Measurements from ENCODE around the gene SOST. TPM values are rescaled to one million over a fixed set of nuclear protein-coding genes. Genes with fewer than 3 reads are reported as not detected.

The SOST gene
- total RNA-seq, 1 experiment from 2014 or later = not detected

DNA sequence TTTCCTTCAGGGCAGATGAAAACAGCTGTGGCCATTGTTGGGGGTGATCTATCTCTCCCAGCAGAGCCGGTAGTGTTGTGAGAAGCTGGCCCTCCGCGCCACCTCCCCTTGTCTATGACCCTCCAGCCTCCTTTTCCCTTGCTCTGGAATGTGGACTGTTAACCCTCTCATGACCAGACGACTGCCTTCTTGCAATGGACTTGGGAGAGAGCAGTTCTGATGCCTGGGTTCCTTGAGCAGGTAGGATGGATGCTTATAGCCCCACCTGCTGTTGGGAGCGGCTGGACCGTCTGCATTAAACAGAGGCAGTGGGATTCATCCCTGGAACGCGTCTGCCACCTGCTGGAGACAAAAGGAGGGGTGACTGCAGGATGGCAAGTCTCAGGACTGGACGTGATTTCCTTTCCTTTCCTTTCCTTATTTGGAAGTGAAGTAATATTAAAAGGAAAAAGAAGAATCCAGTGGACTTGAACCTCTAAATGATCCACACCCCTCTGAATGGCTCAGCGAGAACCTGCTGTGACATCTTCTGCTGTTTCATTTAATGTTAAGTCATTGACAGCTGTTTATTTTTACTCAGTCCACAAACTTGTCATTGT, 1.8 kb upstream of the SOST start:
- Histone ChIP-seq H3K27me3 (no peaks in the 10 kb centered on the region), H3K4me3 (no peak overlapping the region), H3K36me3 (no peaks in the 10 kb centered on the region), H3K9me3 (no peaks in the 10 kb centered on the region)
- DNase-seq = peak; percentile 85

DNA sequence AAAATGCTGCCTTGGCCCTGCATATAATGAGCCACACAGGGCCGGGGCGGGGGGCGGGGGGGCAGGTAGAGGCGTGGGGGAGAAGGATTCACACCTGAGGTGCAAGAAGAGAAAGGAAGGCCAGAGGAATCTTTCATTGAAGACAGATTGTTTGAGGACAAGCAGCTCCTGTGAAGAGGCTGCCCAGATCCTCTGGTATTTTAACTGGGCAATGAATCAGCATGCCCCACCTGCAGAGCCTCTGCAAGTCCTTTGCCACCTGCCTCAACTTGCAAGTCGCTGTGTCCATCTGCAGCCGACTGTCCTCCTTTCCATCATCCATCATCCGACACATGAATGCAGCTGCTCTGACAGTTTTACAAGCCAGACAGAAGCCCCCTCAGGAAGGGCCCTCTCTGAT, 1.2 kb upstream of the SOST start:
- no peak overlapping the region for H3K4me3 ChIP-seq
- H3K27me3 ChIP-seq = no peaks in the 10 kb centered on the region
- no peak for DNase-seq
- no peaks in the 10 kb centered on the region for H3K9me3 ChIP-seq
- no peaks in the 10 kb centered on the region for H3K36me3 ChIP-seq

DNA sequence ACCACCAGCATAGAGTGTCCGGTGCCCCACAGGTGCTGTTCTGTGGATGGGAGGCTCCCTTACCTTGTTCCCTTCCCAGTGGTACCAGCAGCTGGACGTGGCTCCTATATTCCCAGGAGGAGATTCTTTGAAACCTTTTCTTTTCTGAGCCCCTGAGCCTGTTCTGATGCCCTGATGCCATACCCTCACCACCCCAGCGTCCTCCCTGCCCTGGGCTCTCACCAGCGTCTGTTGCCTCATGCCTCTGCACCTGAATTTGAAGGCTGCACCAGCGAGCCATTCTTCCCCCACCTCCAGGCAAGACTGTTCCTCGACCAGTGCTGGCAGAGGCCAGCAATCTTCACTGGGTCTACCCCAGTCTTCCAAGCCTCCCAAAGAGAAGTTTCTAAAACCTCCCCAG, 505 bp downstream of the SOST start:
- no peaks in the 10 kb centered on the region for H3K27me3 ChIP-seq
- H3K4me3 ChIP-seq = no peak overlapping the region
- no peaks in the 10 kb centered on the region for H3K36me3 ChIP-seq
- DNase-seq = no peak
- no peaks in the 10 kb centered on the region for H3K9me3 ChIP-seq

DNA sequence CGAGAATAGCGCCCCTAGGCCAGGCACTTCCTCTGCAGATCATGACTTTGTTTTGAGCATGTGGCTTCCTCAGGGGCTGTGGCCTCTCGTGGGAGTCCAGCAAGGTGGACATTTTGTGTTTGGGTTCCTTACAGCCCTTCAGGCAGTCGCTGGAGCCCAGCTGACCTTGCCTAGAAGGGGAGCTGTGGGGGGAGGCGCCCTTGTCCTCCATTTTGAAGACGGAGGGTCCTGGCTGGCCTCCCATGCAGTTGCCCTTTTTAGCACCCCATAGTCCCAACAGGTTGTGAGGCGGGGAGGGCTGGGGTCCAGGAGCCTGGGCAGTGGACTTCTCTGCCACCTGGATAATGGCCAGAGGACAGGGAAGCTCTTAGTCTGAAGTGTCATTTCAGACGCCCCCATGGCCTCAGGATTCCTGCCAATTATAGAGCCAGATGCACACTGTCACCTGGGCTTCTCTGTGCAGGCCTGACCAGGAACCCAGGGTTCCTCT, 1.4 kb downstream of the SOST start:
- no peaks in the 10 kb centered on the region for H3K9me3 ChIP-seq
- no peak overlapping the region for H3K4me3 ChIP-seq
- DNase-seq = no peak
- no peaks in the 10 kb centered on the region for H3K27me3 ChIP-seq
- no peaks in the 10 kb centered on the region for H3K36me3 ChIP-seq

DNA sequence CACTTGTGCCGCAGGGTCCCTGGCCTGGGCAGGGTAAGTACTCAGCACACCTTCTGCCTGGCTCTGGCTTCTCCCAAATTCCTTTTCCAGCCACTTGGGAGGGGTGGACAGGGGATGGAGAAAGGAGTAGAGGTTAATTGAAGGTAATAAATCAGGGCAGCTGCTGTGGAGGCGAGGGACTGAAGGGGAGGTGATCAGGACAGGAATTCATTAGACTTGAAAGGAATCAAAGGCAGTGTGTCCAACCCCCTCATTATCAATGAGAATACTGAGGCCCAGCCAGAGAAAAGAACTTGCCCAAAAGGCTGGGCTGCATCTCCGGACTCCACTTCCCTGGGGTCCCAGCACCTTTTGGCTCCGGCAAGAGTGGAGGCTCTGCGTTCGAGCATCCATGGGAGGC, 2.4 kb downstream of the SOST start:
- H3K27me3 ChIP-seq = no peaks in the 10 kb centered on the region

GRCh38 chr17:43755389-43755875, 3.2 kb downstream of the SOST start:
- Histone ChIP-seq H3K4me3 (no peak overlapping the region), H3K9me3 (no peaks in the 10 kb centered on the region), H3K36me3 (no peaks in the 10 kb centered on the region), H3K27me3 (no peaks in the 10 kb centered on the region)
- no peak for DNase-seq

More for the DNA sequence above, 2.4 kb downstream of the SOST start:
- H3K9me3 ChIP-seq = no peaks in the 10 kb centered on the region
- no peaks in the 10 kb centered on the region for H3K36me3 ChIP-seq
- H3K4me3 ChIP-seq = no peak overlapping the region
- no peak for DNase-seq

DNA sequence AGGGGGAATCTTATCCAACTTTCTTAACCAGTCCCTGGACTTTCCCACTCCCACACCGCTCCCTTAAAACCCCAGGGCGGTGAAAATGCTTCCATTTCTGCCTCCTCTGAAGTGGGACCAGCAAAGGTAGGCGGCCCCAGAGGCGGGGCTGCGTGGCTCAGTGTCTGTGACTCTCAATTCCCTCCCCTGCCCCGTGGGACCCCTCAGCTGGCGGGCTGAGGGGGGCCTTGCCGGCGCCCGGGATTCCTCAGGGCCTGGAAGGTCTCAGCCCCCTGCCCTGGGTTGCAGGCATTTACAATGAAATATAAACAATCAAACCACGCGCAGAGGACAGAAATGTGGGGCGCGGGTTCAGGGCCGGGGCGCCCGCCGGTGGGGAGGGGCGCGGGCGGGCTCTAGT, 3.6 kb downstream of the SOST start:
- Histone ChIP-seq H3K36me3 (no peaks in the 10 kb centered on the region), H3K4me3 (no peak overlapping the region), H3K9me3 (no peaks in the 10 kb centered on the region), H3K27me3 (no peaks in the 10 kb centered on the region)
- DNase-seq = no peak

DNA sequence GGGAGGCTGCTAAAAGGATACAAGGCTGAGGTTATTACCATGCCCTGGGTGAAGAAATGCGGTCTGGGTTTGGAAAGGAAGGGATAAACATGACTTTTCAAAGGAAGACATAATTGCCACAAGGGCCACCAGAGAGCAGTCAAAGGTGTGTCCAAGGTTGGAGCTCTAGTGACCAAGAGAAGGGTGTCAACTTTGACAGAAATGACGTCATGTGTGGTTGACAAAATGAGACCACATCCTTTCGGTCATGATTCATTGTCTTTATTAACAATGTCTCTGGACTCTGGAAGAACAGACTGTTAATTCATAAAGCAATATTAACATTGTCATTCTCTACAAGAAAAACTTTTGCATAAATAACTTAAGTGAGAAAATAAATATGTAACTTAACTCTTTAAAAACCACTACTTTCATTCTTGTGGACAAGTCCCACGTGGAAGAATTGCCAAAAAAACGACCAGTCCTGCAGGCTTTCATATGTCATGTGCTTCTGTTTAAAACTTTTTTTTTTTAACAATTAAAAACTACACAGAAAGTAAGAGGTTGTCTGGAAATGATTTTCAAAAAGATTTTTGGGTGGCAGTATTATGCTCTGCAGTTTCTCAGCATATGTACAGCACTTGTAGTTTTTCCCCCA, 5.0 kb downstream of the SOST start:
- Histone ChIP-seq H3K27me3 (no peaks in the 10 kb centered on the region), H3K36me3 (no peaks in the 10 kb centered on the region)
- no peak for DNase-seq

DNA sequence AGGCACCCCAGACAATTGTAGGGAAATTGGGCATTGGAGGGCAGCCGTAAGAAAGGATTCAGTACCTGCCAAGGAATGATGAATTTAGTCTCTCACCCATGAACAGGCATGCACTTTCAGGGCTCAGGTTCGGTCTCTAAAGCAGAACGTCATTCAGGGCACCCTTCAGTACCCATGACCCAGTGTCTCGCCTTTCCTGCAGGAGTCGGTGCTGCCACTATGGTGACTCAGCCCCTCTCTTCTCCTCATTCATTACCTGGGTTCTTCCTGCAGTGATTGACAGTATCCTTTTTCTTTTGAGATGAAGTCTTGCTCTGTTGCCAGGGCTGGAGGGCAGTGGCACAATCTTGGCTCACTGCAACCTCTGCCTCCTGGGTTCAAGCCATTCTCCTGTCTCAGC, 8.4 kb downstream of the SOST start:
- H3K27me3 ChIP-seq = no peaks in the 10 kb centered on the region
- no peak for DNase-seq
- H3K36me3 ChIP-seq = no peaks in the 10 kb centered on the region
- H3K4me3 ChIP-seq = no peak overlapping the region
- no peaks in the 10 kb centered on the region for H3K9me3 ChIP-seq

More for the DNA sequence above, 5.0 kb downstream of the SOST start:
- Histone ChIP-seq H3K4me3 (no peak overlapping the region), H3K9me3 (no peaks in the 10 kb centered on the region)

DNA sequence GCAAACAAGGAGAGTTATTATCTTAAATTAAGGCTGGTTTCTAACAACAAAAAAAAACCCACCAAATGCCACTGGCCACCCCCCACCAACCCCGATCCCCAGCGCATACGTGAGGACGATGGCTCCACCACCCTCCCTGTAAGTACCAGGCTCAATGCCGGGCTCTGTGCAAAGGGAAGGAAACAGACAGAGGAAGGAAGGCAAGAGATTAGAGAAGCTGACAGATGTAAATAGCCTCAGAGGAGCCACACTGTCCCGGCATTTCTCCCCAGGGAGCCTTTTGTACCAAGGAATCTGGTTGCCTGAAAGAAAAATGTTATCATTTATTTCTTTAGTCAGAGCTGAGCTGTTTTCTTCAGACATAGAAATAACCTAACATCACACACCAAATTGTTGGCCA, 13.1 kb downstream of the SOST start:
- Histone ChIP-seq H3K36me3 (no peaks in the 10 kb centered on the region), H3K4me3 (no peak overlapping the region), H3K9me3 (no peaks in the 10 kb centered on the region), H3K27me3 (no peaks in the 10 kb centered on the region)
- no peak for DNase-seq

- DNase-seq = no peak
- Histone ChIP-seq H3K36me3 (no peaks in the 10 kb centered on the region), H3K27me3 (no peaks in the 10 kb centered on the region), H3K4me3 (no peak overlapping the region), H3K9me3 (no peaks in the 10 kb centered on the region)
Observed at GRCh38 chr17:43741636-43742035, 17.0 kb downstream of the SOST start.

DNA sequence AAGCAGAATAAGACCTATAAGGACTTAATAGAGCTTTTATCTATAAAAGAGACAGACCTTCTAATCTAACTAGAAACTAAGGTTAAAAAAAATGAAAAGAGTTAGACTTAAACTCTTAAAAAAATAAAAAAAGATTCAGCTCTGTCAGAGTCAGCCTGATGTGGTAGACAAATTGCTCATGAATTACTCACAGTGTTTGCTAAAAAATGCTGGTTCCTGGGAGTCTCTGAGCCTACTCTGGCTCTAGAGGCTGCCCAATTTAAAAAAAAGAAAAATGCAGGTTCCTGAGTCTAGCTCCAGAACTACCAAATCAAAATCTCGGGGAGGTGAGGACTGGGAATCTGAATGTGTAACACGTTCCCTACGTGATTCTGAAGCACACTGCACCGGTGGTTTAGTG, 18.1 kb downstream of the SOST start:
- no peaks in the 10 kb centered on the region for H3K36me3 ChIP-seq
- DNase-seq = peak; percentile 20
- H3K27me3 ChIP-seq = no peaks in the 10 kb centered on the region
- no peak overlapping the region for H3K4me3 ChIP-seq
- H3K9me3 ChIP-seq = no peaks in the 10 kb centered on the region

- DNase-seq = peak; percentile 51
- no peak overlapping the region for H3K4me3 ChIP-seq
- H3K9me3 ChIP-seq = no peaks in the 10 kb centered on the region
- no peaks in the 10 kb centered on the region for H3K27me3 ChIP-seq
- H3K36me3 ChIP-seq = no peaks in the 10 kb centered on the region
Observed at GRCh38 chr17:43737722-43738121, 20.9 kb downstream of the SOST start.

DNA sequence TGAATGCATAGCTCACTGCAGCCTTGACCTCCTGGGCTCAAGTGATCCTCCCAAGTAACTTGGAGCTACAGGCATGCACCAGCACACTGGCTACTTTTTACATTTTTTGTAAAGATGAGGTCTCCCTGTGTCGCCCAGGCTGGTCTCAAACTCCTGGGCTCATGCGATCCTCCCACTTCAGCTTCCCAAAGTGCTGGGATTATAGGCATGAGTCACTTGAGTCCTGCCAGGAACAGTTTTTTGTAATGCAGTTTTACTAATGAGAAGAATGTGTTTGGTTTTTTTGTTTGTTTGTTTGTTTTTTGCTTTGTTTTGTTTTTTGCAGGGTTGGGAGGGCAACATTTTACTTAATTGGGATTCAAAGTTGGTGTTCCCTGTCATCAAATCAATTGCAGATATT, 22.2 kb downstream of the SOST start:
- Histone ChIP-seq H3K36me3 (no peaks in the 10 kb centered on the region), H3K4me3 (no peak overlapping the region), H3K27me3 (no peaks in the 10 kb centered on the region), H3K9me3 (no peaks in the 10 kb centered on the region)
- peak; percentile 59 for DNase-seq

DNA sequence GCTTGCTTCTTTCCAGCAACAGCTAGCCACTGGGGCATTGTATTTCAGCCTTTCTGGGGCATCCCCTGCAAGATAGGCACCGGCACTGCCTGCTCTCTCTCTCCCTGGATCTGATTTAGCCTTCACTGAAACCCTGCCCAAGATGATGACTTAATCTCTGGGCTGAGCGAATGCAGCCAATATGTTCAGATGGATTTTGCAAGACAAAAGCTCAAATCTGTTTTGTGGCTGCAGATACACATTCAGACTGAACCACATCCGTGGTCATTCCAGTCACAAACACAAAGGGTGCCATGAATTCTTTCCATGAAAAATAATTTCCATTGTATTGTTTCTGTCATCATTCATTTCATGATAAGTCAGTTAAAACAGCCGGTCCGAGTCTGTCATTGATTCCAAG, 24.2 kb downstream of the SOST start:
- Histone ChIP-seq H3K9me3 (no peaks in the 10 kb centered on the region), H3K4me3 (no peak overlapping the region), H3K36me3 (no peaks in the 10 kb centered on the region), H3K27me3 (no peaks in the 10 kb centered on the region)
- peak; percentile 84 for DNase-seq

DNA sequence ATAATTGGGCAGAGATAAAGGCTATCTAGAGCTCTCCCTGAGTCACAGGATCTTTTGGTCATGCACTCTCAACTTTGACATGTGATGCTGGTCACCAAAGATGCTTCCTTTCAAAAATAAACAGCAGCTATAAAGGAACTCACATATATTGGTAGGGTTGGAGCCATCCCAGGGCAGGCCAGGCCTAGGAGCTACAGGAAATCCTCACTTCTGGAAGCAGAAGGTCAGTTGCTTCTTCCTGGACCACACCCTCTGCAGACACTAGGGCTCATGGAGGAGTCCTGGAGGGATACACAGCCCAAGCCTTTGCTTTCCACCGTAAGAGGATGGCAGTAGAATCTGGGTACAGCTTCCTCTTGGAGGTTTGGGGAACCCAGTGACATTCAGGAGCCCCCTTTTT, 24.6 kb downstream of the SOST start:
- Histone ChIP-seq H3K36me3 (no peaks in the 10 kb centered on the region), H3K27me3 (no peaks in the 10 kb centered on the region), H3K9me3 (no peaks in the 10 kb centered on the region), H3K4me3 (no peak overlapping the region)
- peak; percentile 77 for DNase-seq

- no peaks in the 10 kb centered on the region for H3K27me3 ChIP-seq
- peak; percentile 72 for DNase-seq
- no peaks in the 10 kb centered on the region for H3K36me3 ChIP-seq
- H3K4me3 ChIP-seq = no peak overlapping the region
- no peaks in the 10 kb centered on the region for H3K9me3 ChIP-seq
Observed at GRCh38 chr17:43732958-43733357, 25.6 kb downstream of the SOST start.

DNA sequence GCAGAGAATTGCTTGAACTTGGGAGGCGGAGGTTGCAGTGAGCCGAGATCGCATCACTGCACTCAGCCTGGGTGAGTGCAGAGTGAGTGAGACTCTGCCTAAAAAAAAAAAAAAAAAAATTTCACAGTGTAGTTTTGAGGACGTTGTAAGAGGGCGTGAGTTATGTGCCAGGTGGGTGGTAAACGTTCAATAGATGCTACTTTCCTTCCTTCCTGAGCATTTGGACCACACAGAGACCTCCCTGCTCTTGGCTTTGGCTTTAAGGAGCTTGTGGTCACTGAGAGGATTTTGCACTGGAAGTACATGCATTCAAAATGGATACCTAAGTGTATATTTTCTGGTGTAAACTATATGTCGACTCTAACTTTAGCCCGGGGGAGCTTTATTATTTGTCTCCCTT, 30.5 kb downstream of the SOST start:
- H3K9me3 ChIP-seq = no peaks in the 10 kb centered on the region
- H3K27me3 ChIP-seq = no peaks in the 10 kb centered on the region
- H3K4me3 ChIP-seq = no peak overlapping the region
- DNase-seq = no peak
- no peaks in the 10 kb centered on the region for H3K36me3 ChIP-seq

Data from MG63 (cell line).